ENCODE results near the gene LAMC2.

Gene LAMC2

GRCh38 chr1:183203094-183203493 is 17.0 kb downstream of the LAMC2 start:
- no peak overlapping the region for H3K4me3 ChIP-seq (ENCODE audit: low read depth, low read length)
- DNase-seq (ENCODE audit: low read depth), result no peak
- TF ChIP-seq CTCF (IDR thresholded peaks at IDR 0.05; ENCODE audit: control insufficient read depth, extremely low read depth, insufficient read depth), result no peak

- H3K4me3 ChIP-seq (ENCODE audit: low read depth, low read length), result no peak overlapping the region
- no peak for TF ChIP-seq CTCF (IDR thresholded peaks at IDR 0.05; ENCODE audit: control insufficient read depth, extremely low read depth, insufficient read depth)
- no peak for DNase-seq (ENCODE audit: low read depth)
Measured at GRCh38 chr1:183205196-183205781, 19.2 kb downstream of the LAMC2 start.

- TF ChIP-seq CTCF (IDR thresholded peaks at IDR 0.05; ENCODE audit: control insufficient read depth, extremely low read depth, insufficient read depth), result no peak
Measured at GRCh38 chr1:183206538-183207122, 20.6 kb downstream of the LAMC2 start.

GRCh38 chr1:183209533-183210158 is 23.6 kb downstream of the LAMC2 start:
- no peak for TF ChIP-seq CTCF (IDR thresholded peaks at IDR 0.05; ENCODE audit: control insufficient read depth, extremely low read depth, insufficient read depth)
- peak; percentile 27 for DNase-seq (ENCODE audit: low read depth)
- no peak overlapping the region for H3K4me3 ChIP-seq (ENCODE audit: low read depth, low read length)

More at GRCh38 chr1:183206538-183207122, 20.6 kb downstream of the LAMC2 start:
- H3K4me3 ChIP-seq (ENCODE audit: low read depth, low read length), result no peak overlapping the region
- DNase-seq (ENCODE audit: low read depth), result no peak

- no peak overlapping the region for H3K4me3 ChIP-seq (ENCODE audit: low read depth, low read length)
- TF ChIP-seq CTCF (IDR thresholded peaks at IDR 0.05; ENCODE audit: control insufficient read depth, extremely low read depth, insufficient read depth), result no peak
- DNase-seq (ENCODE audit: low read depth), result no peak
Measured at GRCh38 chr1:183210681-183211080, 24.6 kb downstream of the LAMC2 start.

- TF ChIP-seq CTCF (IDR thresholded peaks at IDR 0.05; ENCODE audit: control insufficient read depth, extremely low read depth, insufficient read depth), result no peak
- DNase-seq (ENCODE audit: low read depth), result no peak
- H3K4me3 ChIP-seq (ENCODE audit: low read depth, low read length), result no peak overlapping the region
Measured at GRCh38 chr1:183212870-183213269, 26.8 kb downstream of the LAMC2 start.
